GM23338 (cell line): ENCODE data around the gene ZNF740. TPM values are rescaled to one million over a fixed set of nuclear protein-coding genes. Genes with fewer than 3 reads are reported as not detected.

Experiments
- ATAC-seq: fragments of 200-7000 bp; cut with Tn5 transposase; 3 replicates; pipeline ENCODE4 v1.9.1; 2020
- DNase-seq: peaks from one replicate; pipeline ENCODE4 v3.0.0-alpha.2; 2015; ENCODE audit warnings: low spot score
- H2AFZ ChIP-seq: fragments of 200-600 bp; sonication (generic); 2 replicates; pipeline ENCODE4 v1.8.0; 2016; ENCODE audit warnings: antibody characterized with exemption, mild to moderate bottlenecking, moderate library complexity
- H3F3A ChIP-seq: fragments of 200-600 bp; sonication (generic); replicated peaks from 2 replicates; pipeline ENCODE4 v1.8.0; 2017; ENCODE audit warnings: antibody characterized with exemption, mixed run types, low read depth
- H3K27ac ChIP-seq: fragments of 200-600 bp; sonication (generic); 2 replicates; pipeline ENCODE4 v1.6.1; 2016; ENCODE audit warnings: low read depth
- H3K27me3 ChIP-seq: fragments of 200-600 bp; sonication (generic); 2 replicates; pipeline ENCODE4 v1.8.0; 2016; ENCODE audit warnings: mild to moderate bottlenecking, mixed run types, moderate library complexity; ENCODE audit not compliant: insufficient read depth
- H3K36me3 ChIP-seq: fragments of 200-600 bp; sonication (generic); 2 replicates; pipeline ENCODE4 v1.8.0; 2016; ENCODE audit warnings: mild to moderate bottlenecking; ENCODE audit not compliant: insufficient read depth
- H3K4me1 ChIP-seq: fragments of 200-600 bp; sonication (generic); 2 replicates; pipeline ENCODE4 v1.8.0; 2016; ENCODE audit warnings: mild to moderate bottlenecking, moderate library complexity; ENCODE audit not compliant: insufficient read depth
- H3K4me2 ChIP-seq: fragments of 200-600 bp; sonication (generic); 2 replicates; pipeline ENCODE4 v1.7.1; 2017; ENCODE audit warnings: mixed run types
- H3K4me3 ChIP-seq: fragments of 200-600 bp; sonication (generic); 2 replicates; pipeline ENCODE4 v1.6.1; 2016; ENCODE audit warnings: mixed run types
- H3K79me2 ChIP-seq: fragments of 200-600 bp; sonication (generic); replicated peaks from 2 replicates; pipeline ENCODE4 v1.8.0; 2017; ENCODE audit warnings: mild to moderate bottlenecking; ENCODE audit not compliant: insufficient read depth
- H3K9me2 ChIP-seq: fragments of 200-600 bp; sonication (generic); 2 replicates; pipeline ENCODE4 v1.8.0; 2017; ENCODE audit not compliant: insufficient read depth
- H4K20me1 ChIP-seq: fragments of 200-600 bp; sonication (generic); replicated peaks from 2 replicates; pipeline ENCODE4 v1.8.0; 2017; ENCODE audit warnings: mild to moderate bottlenecking; ENCODE audit not compliant: insufficient read depth
- H3K27ac Mint-ChIP-seq: 2 replicates; pipeline ENCODE4 v1.8.0; 2020; ENCODE audit warnings: inconsistent platforms, mild to moderate bottlenecking, moderate library complexity, mixed read lengths
- H3K27me3 Mint-ChIP-seq: 3 replicates; pipeline ENCODE4 v1.8.0; 2022; ENCODE audit warnings: low read depth, mild to moderate bottlenecking, moderate library complexity, mixed read lengths, inconsistent platforms; ENCODE audit not compliant: insufficient read depth, poor library complexity
- H3K36me3 Mint-ChIP-seq: 3 replicates; pipeline ENCODE4 v1.8.0; 2021; ENCODE audit warnings: low read depth, mild to moderate bottlenecking, inconsistent platforms, moderate library complexity, mixed read lengths
- H3K4me1 Mint-ChIP-seq: 3 replicates; pipeline ENCODE4 v1.8.0; 2020; ENCODE audit warnings: mild to moderate bottlenecking, inconsistent platforms, mixed read lengths
- H3K4me3 Mint-ChIP-seq: 3 replicates; pipeline ENCODE4 v1.8.0; 2021; ENCODE audit warnings: moderate library complexity, mild to moderate bottlenecking, inconsistent platforms, mixed read lengths
- H3K9me3 Mint-ChIP-seq: 3 replicates; pipeline ENCODE4 v1.8.0; 2020; ENCODE audit warnings: moderate library complexity, mild to moderate bottlenecking, inconsistent platforms, mixed read lengths
- CREB1 ChIP-seq: fragments of 250-450 bp; sonication (Bioruptor Pico); IDR thresholded peaks from 2 replicates; pipeline ENCODE4 v1.5.0; 2020; ENCODE audit warnings: low read depth, mild to moderate bottlenecking, moderate library complexity
- EZH2 ChIP-seq: fragments of 200-600 bp; sonication (generic); IDR thresholded peaks from one replicate; pipeline ENCODE4 v1.8.0; 2017; ENCODE audit warnings: antibody characterized with exemption, mild to moderate bottlenecking, low read depth; ENCODE audit not compliant: unreplicated experiment
- EZH2phosphoT487 ChIP-seq: fragments of 200-600 bp; sonication (generic); IDR thresholded peaks from one replicate; pipeline ENCODE4 v1.8.1; 2018; ENCODE audit warnings: antibody characterized with exemption; ENCODE audit not compliant: unreplicated experiment
- JUNB ChIP-seq: IDR thresholded peaks from one replicate; pipeline ENCODE4 v1.6.1; 2016; ENCODE audit warnings: antibody characterized with exemption; ENCODE audit not compliant: unreplicated experiment
- NANOG ChIP-seq: IDR thresholded peaks from 2 replicates; pipeline ENCODE4 v1.6.1; 2016; ENCODE audit warnings: antibody characterized with exemption, borderline replicate concordance
- POLR2AphosphoS5 ChIP-seq: IDR thresholded peaks from 2 replicates; pipeline ENCODE4 v1.6.1; 2016; ENCODE audit warnings: antibody characterized with exemption, low read depth
- STAT1 ChIP-seq: IDR thresholded peaks from one replicate; pipeline ENCODE4 v1.6.1; 2016; ENCODE audit warnings: antibody characterized with exemption; ENCODE audit not compliant: unreplicated experiment
- ZNF114 ChIP-seq: fragments of 250-450 bp; sonication (Bioruptor Pico); IDR thresholded peaks from 2 replicates; pipeline ENCODE4 v1.5.0; 2020; ENCODE audit warnings: mild to moderate bottlenecking, moderate library complexity
- ZNF331 ChIP-seq: fragments of 250-450 bp; sonication (Bioruptor Pico); IDR thresholded peaks from 2 replicates; pipeline ENCODE4 v1.5.0; 2020; ENCODE audit warnings: low read depth, mild to moderate bottlenecking, moderate library complexity
- polyA plus RNA-seq: library from polyadenylated mRNA; unstranded; fragments of >200 nt; fragmentation: Nextera tagmentation; extraction: Ambion mirVana; gene quantifications from 2 replicates; pipeline ENCODE4 v1.2.1, GENCODE V29; 2016
- total RNA-seq: library from RNA; depleted of rRNA; stranded (reverse); fragments of >200 nt; shearing (Covaris generic); gene quantifications from 2 replicates; pipeline ENCODE4 v1.2.3, GENCODE V29; 2014
- TF ChIP-seq, protein P1 (sequence below): IDR thresholded peaks from one replicate; pipeline ENCODE4 v1.6.1; 2018; ENCODE audit warnings: antibody characterized with exemption; ENCODE audit not compliant: unreplicated experiment
- TF ChIP-seq, protein P2 (sequence below): fragments of 250-450 bp; sonication (Bioruptor Pico); IDR thresholded peaks from 2 replicates; pipeline ENCODE4 v1.5.0; 2020; ENCODE audit warnings: mild to moderate bottlenecking, moderate library complexity
- TF ChIP-seq, protein P3 (sequence below): IDR thresholded peaks from 2 replicates; pipeline ENCODE4 v1.6.1; 2016; ENCODE audit warnings: antibody characterized with exemption
- TF ChIP-seq, protein P4 (sequence below), 2 experiments: fragments of 200-600 bp in 1 of 2; sonication (generic) in 1 of 2; conservative IDR thresholded peaks; 2 replicates each; pipeline versions ENCODE4 v1.5.1 to v1.6.1; 2016 to 2017; ENCODE audit warnings: antibody characterized with exemption in 2 of 2, low read depth in 2 of 2, mild to moderate bottlenecking in 2 of 2, moderate library complexity in 1 of 2

ZNF740 gene
- total and polyA plus RNA-seq, 2 experiments from 2014 or later = 2.6 to 13.0 TPM

DNA sequence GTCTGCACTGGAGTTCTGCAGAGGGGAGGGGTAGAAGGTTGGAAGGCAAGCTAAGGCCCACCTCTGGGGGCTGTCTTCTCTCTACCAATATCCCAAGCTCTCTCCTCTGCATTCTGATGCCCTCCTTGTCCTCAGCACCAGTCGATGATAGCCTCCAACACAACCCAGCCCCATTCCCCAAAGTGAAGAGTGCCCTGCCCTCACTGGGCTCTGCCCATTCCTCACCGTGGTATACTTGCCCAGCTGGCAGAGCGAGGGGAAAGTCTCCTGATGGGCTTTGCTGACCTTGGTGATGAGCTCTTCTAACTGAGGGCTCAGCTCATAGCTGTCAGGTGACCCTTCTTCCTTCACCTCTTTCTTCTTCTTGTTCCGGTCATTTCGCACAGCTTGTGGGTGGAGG, 33.7 kb downstream of the ZNF740 start:
- peaks cover 50% of the 10 kb centered on the region for H3K4me1 ChIP-seq
- peaks cover 28% of the 10 kb centered on the region for H3K79me2 ChIP-seq
- Mint-ChIP-seq H3K27me3 (peaks cover 22% of the 10 kb centered on the region), H3K4me3 (peak overlapping the region; percentile 52; the same call in 2 of the 3 replicates), H3K36me3 (peaks cover 62% of the 10 kb centered on the region), H3K4me1 (peaks cover 61% of the 10 kb centered on the region), H3K27ac (no peak overlapping the region), H3K9me3 (no peaks in the 10 kb centered on the region)
- no peak overlapping the region for H3K27ac ChIP-seq
- ATAC-seq (no peak), DNase-seq (no peak)
- peak overlapping the region; percentile 91 for H3K4me2 ChIP-seq
- peaks cover 13% of the 10 kb centered on the region for H4K20me1 ChIP-seq
- peaks cover 37% of the 10 kb centered on the region for H3F3A ChIP-seq
- H3K27me3 ChIP-seq = peaks cover 4% of the 10 kb centered on the region
- H3K4me3 ChIP-seq = peak overlapping the region; percentile 40
- TF ChIP-seq, protein P1, sequence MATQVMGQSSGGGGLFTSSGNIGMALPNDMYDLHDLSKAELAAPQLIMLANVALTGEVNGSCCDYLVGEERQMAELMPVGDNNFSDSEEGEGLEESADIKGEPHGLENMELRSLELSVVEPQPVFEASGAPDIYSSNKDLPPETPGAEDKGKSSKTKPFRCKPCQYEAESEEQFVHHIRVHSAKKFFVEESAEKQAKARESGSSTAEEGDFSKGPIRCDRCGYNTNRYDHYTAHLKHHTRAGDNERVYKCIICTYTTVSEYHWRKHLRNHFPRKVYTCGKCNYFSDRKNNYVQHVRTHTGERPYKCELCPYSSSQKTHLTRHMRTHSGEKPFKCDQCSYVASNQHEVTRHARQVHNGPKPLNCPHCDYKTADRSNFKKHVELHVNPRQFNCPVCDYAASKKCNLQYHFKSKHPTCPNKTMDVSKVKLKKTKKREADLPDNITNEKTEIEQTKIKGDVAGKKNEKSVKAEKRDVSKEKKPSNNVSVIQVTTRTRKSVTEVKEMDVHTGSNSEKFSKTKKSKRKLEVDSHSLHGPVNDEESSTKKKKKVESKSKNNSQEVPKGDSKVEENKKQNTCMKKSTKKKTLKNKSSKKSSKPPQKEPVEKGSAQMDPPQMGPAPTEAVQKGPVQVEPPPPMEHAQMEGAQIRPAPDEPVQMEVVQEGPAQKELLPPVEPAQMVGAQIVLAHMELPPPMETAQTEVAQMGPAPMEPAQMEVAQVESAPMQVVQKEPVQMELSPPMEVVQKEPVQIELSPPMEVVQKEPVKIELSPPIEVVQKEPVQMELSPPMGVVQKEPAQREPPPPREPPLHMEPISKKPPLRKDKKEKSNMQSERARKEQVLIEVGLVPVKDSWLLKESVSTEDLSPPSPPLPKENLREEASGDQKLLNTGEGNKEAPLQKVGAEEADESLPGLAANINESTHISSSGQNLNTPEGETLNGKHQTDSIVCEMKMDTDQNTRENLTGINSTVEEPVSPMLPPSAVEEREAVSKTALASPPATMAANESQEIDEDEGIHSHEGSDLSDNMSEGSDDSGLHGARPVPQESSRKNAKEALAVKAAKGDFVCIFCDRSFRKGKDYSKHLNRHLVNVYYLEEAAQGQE = no peak
- no peak for TF ChIP-seq ZNF331 (CRISPR knock-in tag)
- TF ChIP-seq JUNB = no peak
- TF ChIP-seq, protein P2, sequence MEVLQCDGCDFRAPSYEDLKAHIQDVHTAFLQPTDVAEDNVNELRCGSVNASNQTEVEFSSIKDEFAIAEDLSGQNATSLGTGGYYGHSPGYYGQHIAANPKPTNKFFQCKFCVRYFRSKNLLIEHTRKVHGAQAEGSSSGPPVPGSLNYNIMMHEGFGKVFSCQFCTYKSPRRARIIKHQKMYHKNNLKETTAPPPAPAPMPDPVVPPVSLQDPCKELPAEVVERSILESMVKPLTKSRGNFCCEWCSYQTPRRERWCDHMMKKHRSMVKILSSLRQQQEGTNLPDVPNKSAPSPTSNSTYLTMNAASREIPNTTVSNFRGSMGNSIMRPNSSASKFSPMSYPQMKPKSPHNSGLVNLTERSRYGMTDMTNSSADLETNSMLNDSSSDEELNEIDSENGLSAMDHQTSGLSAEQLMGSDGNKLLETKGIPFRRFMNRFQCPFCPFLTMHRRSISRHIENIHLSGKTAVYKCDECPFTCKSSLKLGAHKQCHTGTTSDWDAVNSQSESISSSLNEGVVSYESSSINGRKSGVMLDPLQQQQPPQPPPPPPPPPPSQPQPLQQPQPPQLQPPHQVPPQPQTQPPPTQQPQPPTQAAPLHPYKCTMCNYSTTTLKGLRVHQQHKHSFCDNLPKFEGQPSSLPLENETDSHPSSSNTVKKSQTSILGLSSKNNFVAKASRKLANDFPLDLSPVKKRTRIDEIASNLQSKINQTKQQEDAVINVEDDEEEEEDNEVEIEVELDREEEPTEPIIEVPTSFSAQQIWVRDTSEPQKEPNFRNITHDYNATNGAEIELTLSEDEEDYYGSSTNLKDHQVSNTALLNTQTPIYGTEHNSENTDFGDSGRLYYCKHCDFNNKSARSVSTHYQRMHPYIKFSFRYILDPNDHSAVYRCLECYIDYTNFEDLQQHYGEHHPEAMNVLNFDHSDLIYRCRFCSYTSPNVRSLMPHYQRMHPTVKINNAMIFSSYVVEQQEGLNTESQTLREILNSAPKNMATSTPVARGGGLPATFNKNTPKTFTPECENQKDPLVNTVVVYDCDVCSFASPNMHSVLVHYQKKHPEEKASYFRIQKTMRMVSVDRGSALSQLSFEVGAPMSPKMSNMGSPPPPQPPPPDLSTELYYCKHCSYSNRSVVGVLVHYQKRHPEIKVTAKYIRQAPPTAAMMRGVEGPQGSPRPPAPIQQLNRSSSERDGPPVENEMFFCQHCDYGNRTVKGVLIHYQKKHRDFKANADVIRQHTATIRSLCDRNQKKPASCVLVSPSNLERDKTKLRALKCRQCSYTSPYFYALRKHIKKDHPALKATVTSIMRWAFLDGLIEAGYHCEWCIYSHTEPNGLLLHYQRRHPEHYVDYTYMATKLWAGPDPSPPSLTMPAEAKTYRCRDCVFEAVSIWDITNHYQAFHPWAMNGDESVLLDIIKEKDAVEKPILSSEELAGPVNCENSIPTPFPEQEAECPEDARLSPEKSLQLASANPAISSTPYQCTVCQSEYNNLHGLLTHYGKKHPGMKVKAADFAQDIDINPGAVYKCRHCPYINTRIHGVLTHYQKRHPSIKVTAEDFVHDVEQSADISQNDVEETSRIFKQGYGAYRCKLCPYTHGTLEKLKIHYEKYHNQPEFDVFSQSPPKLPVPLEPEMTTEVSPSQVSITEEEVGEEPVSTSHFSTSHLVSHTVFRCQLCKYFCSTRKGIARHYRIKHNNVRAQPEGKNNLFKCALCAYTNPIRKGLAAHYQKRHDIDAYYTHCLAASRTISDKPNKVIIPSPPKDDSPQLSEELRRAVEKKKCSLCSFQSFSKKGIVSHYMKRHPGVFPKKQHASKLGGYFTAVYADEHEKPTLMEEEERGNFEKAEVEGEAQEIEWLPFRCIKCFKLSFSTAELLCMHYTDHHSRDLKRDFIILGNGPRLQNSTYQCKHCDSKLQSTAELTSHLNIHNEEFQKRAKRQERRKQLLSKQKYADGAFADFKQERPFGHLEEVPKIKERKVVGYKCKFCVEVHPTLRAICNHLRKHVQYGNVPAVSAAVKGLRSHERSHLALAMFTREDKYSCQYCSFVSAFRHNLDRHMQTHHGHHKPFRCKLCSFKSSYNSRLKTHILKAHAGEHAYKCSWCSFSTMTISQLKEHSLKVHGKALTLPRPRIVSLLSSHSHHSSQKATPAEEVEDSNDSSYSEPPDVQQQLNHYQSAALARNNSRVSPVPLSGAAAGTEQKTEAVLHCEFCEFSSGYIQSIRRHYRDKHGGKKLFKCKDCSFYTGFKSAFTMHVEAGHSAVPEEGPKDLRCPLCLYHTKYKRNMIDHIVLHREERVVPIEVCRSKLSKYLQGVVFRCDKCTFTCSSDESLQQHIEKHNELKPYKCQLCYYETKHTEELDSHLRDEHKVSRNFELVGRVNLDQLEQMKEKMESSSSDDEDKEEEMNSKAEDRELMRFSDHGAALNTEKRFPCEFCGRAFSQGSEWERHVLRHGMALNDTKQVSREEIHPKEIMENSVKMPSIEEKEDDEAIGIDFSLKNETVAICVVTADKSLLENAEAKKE (CRISPR knock-in tag) = no peak
- TF ChIP-seq STAT1 = no peak
- TF ChIP-seq EZH2phosphoT487 = no peak
- no peak for TF ChIP-seq CREB1 (CRISPR knock-in tag)
- no peak for TF ChIP-seq NANOG
- no peak for TF ChIP-seq POLR2AphosphoS5
- TF ChIP-seq ZNF114 (CRISPR knock-in tag) = no peak
- no peak for TF ChIP-seq EZH2
- TF ChIP-seq, protein P3, sequence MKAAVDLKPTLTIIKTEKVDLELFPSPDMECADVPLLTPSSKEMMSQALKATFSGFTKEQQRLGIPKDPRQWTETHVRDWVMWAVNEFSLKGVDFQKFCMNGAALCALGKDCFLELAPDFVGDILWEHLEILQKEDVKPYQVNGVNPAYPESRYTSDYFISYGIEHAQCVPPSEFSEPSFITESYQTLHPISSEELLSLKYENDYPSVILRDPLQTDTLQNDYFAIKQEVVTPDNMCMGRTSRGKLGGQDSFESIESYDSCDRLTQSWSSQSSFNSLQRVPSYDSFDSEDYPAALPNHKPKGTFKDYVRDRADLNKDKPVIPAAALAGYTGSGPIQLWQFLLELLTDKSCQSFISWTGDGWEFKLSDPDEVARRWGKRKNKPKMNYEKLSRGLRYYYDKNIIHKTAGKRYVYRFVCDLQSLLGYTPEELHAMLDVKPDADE = no peak
- TF ChIP-seq, protein P4, sequence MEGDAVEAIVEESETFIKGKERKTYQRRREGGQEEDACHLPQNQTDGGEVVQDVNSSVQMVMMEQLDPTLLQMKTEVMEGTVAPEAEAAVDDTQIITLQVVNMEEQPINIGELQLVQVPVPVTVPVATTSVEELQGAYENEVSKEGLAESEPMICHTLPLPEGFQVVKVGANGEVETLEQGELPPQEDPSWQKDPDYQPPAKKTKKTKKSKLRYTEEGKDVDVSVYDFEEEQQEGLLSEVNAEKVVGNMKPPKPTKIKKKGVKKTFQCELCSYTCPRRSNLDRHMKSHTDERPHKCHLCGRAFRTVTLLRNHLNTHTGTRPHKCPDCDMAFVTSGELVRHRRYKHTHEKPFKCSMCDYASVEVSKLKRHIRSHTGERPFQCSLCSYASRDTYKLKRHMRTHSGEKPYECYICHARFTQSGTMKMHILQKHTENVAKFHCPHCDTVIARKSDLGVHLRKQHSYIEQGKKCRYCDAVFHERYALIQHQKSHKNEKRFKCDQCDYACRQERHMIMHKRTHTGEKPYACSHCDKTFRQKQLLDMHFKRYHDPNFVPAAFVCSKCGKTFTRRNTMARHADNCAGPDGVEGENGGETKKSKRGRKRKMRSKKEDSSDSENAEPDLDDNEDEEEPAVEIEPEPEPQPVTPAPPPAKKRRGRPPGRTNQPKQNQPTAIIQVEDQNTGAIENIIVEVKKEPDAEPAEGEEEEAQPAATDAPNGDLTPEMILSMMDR (conservative IDR thresholded peaks at IDR 0.05; ENCODE audit: low read depth in 2 of 2) = no peak
- H3K36me3 ChIP-seq = peaks cover 20% of the 10 kb centered on the region
- H3K9me2 ChIP-seq = no peaks in the 10 kb centered on the region
- H2AFZ ChIP-seq = no peak overlapping the region
